GM18907 (cell line): ENCODE measurements around the gene NCKAP1.
"Not testable (repeated sequence)": the region's sequence is repeated elsewhere in the genome, so short reads cannot be mapped to it uniquely, and the experiment has no call there.

Experiments
- ATAC-seq: cut with Tn5 transposase; IDR thresholded peaks from one replicate; pipeline ENCODE4 v1.9.1; 2021; ENCODE audit warnings: mild to moderate bottlenecking, moderate library complexity; ENCODE audit not compliant: unreplicated experiment

NCKAP1 gene

DNA sequence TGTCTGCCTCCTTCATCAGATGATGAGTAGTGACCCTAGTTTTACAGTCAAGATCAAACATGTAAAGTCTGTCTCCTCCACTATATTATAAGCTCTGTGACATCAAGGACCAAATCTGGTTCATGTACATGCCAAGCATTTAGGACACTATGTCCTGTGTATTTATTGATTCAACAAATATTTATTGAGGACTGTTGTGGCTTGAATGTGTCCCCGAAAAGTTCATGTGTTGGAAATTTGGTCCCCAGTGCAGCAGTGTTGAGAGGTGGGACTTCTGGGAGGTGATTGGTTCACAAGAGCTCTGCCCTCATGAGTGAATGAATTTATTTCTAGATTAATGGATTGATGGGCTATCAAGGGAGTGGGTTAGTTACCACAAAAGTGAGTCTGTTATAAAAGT is 125.2 kb downstream of the NCKAP1 start:
- no peak for ATAC-seq

DNA sequence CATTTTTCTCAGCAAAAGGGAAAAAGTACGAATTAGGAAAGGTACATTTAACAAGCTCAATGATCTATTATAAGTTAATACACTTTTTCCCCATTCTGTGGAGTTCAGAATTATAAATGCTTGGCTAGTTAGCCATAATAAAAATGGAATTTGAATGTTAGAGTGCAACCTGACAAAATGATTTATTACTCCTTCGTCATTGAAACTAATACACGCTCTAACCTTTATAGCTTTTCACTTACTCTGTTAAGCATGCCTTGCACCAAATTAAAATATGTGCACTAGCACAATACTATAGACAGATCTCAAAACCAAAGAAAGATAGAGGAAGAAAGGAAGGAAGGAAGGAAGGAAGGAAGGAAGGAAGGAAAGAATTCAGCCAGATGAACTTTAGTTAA is 125.7 kb downstream of the NCKAP1 start:
- no peak for ATAC-seq

- ATAC-seq = no peak
These were observed 126.3 kb downstream of the NCKAP1 start for GRCh38 chr2:182911813-182912517.

DNA sequence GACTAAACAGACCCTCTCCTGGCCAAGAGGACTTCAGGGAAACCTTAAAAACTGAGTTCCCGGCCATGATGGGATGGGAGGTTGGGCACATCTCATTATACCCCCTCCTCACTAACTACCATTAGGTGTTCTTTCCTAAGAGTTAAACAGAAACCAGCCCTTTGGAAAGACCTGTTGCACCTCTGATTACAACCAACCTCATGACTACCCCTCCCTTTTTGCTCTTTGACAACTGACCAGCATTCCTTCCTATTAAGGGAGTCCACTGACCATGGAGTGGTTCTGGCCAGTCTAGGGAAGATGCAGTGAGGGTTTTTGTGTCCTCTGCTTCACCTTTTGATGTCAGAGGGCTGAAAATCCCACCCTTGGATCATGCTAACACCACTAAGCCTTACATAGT is 127.3 kb downstream of the NCKAP1 start:
- ATAC-seq = no peak

DNA sequence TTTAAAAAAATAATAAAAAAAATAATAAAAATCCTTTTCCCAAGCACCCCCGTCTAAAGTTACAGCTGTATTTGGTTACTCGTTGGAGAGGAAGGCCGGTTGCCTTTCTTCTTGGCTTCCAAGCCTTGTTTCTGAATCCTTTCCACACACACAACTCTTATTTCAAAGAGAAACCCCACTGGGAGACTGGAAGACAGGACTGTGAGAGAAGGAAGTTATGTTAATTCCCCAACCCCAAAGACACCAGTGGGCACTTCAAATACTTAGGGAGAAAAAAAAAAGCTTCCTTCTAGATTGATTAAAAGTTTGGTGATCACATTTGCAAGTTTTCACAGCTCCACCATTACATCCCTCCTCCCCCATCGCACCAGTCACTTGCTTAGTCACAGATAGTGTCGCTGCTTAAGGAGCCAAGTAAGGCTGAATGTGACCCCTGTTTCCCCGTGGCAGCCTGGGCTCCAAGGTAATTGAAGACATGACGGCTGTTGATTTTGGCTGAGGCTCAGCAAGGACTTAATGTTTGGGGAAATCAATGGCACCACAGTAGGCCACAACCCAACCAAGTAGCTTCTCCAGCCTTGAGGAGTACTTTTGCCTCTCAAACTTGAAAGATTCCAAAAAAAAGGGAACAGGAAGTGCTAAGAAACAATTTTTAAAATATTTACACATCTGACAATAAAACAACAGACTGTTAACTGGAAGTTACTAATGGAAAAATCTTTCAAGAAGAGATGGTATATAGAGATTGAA is 131.0 kb downstream of the NCKAP1 start:
- no peak for ATAC-seq

- peak; percentile 67 for ATAC-seq
These were observed 131.8 kb downstream of the NCKAP1 start for GRCh38 chr2:182906454-182906853.

- ATAC-seq = no peak
These were observed 133.4 kb downstream of the NCKAP1 start for GRCh38 chr2:182904844-182905243.

DNA sequence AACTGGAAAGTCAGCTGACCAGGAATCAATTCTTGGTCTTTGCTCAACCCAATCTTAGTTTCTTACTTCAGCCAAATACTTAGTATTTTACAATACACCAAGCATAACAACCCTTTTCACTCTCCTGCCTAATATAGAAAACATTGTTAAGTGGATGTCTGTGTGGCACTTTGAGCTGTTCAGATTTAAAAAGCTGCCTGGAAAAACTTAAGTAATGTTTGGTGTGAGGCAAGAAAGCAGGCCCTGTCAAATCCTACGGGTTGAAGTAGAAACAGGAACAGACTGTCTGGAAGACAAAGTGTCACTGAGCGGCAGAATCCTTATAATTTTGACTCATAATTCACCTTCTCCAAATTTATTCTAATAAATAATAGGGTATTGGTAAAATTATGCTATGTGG is 134.7 kb downstream of the NCKAP1 start:
- no peak for ATAC-seq

GRCh38 chr2:182901748-182902147 is 136.5 kb downstream of the NCKAP1 start:
- no peak for ATAC-seq

- no peak for ATAC-seq
These were observed 139.5 kb downstream of the NCKAP1 start for GRCh38 chr2:182898718-182899117.

- ATAC-seq = no peak
These were observed 141.1 kb downstream of the NCKAP1 start for GRCh38 chr2:182897137-182897536.

DNA sequence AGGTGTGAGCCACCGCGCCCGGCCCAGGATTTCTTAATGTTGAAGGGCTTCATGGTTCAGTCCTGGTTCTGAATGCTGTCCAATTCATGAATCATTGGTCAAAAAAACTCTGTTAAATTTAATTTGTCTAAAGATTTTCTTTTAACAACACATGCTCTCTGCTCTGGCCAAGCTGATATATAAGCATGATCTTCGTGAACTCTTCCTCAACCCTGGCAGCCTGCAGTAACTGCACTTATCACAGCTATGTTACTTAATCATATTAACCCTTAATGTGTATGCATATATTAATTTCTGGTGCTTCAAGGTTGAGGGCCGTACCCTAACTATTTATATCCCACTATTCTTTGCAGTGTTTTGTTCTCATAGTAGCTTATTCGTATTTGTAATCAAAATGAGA is 142.5 kb downstream of the NCKAP1 start:
- no peak for ATAC-seq

DNA sequence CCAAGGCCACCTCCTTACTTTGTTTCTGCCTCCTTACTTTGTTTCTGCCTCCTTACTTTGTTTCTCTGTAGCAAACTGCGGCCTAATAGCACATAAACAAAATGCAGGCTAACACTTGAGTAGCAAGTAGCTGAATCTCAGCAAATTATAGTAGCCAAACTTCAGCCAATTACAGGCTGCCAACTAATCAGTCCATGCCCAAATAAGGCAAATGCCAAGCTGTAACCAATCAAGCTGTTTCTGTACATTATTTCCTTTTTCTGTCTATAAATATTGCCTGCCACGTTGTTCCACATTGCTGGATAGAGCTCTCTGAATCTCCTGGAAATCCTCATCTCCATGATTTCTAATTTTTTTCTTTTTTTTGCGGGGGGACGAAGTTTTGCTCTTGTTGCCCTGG is 143.1 kb downstream of the NCKAP1 start:
- ATAC-seq = no peak

- no peak for ATAC-seq
These were observed 144.1 kb downstream of the NCKAP1 start for GRCh38 chr2:182894174-182894573.

DNA sequence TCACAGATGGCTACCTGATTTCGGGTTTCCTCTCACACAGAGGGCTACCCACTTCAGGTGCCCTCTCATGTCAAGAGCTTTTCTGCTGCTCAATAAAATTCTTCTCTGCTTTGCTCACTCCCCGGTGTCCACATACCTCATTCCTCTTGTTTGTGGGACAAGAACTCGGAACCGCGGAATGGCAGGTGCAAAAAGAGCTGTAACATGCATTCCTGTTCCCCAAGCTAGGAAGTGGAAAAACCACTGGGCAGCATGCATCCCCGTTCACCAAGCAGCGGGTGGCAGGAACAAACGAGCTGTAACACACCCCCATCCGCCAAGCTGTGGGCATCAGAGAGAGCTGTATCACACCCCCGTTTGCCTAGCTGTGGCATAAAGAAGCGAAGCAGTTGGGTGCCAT is 144.6 kb downstream of the NCKAP1 start:
- ATAC-seq = no peak

DNA sequence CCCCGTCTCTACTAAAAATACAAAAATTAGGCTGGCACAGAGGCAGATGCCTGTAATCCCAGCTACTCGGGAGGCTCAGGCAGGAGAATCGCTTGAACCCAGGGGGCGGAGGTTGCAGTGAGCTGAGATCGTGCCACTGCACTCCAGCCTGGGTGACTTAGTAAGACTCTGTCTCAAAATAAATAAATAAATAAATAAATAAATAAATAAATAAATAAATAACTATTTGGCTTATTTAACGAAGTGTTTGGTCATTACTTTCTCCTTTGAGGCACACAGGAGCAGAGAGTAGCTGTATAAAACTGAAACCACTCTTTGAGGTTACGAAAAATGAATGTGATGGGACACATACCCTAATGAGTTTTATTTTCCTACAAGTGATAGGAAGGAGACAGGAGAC is 145.2 kb downstream of the NCKAP1 start:
- not testable (repeated sequence) for ATAC-seq

- no peak for ATAC-seq
These were observed 146.6 kb downstream of the NCKAP1 start for GRCh38 chr2:182891611-182892010.

DNA sequence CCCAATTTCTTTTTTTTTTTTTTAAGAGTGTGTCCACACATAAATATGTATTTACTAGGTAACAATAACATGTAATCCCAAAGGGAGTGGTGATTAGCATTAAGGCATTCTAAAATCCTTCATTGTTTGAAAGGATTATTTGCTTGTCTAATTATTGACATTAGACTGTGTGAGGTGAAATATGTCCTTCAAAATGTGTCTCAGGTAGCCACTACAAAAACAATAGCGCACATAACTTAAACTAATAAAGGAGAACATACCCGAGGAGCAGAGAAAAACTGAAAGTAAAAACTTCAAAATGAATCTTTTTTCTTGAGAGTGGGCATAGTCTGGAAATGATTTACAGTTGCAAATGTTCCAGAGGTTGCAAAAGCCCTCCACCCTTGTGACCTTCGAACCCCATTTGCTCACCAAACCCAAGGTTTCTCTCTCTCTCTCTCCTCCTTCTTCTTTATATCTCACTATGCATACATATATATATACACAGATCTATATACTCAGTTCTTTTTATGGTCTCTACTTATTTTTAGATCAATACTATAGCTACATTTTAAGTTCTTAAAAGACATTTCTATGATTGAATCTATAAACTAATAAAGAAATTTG is 147.4 kb downstream of the NCKAP1 start:
- ATAC-seq = no peak

GRCh38 chr2:182890305-182890704 is 148.0 kb downstream of the NCKAP1 start:
- ATAC-seq = no peak

DNA sequence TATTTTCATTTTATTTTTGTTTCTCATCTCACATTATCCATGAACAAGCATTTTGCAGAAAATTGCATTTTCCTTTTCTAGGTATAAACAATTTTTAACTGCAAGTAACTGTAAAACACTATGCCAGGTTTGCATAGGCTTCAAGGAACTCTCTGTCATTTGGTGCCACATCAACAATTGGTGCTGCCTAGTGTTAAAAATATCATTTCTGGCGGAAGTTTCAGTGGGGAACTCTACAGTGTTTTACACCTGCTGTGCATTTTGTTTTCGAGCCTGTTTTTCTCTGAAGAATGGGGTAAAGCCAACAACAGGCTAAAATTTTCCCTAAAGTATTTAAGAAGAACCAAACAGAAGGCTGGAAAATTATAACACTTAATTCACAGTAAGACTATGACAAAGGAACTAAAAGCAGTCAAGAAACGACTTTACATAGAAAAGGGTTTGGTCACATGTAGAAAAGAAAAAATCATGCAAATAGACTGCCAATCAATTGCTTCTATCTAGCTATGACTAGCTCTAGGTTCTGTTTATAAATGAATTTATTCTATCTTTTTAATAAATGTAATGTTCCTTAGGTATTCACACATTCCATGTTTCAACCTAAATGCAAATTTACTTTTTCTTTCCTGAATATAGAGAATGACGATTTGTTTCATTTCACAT is 150.4 kb downstream of the NCKAP1 start:
- ATAC-seq = no peak

- ATAC-seq = no peak
These were observed 151.2 kb downstream of the NCKAP1 start for GRCh38 chr2:182887093-182887492.

- ATAC-seq = no peak
These were observed 152.5 kb downstream of the NCKAP1 start for GRCh38 chr2:182885771-182886170.
